ENCODE data around the gene SIAH1.
"Not testable (repeated sequence)": the region's sequence is repeated elsewhere in the genome, so short reads cannot be mapped to it uniquely, and the experiment has no call there.

The SIAH1 gene, protein sequence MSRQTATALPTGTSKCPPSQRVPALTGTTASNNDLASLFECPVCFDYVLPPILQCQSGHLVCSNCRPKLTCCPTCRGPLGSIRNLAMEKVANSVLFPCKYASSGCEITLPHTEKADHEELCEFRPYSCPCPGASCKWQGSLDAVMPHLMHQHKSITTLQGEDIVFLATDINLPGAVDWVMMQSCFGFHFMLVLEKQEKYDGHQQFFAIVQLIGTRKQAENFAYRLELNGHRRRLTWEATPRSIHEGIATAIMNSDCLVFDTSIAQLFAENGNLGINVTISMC

GRCh38 chr16:48385253-48386150 is at the start of gene SIAH1:
TSS of gene SIAH1 (minus strand) at chr16:48385413. CDS start at chr16:48362428, 22,985 bp downstream.
- DNase-seq: peak; percentile 75

- DNase-seq: no peak
These were observed 49.6 kb upstream of the SIAH1 start for GRCh38 chr16:48434653-48435317.

DNA sequence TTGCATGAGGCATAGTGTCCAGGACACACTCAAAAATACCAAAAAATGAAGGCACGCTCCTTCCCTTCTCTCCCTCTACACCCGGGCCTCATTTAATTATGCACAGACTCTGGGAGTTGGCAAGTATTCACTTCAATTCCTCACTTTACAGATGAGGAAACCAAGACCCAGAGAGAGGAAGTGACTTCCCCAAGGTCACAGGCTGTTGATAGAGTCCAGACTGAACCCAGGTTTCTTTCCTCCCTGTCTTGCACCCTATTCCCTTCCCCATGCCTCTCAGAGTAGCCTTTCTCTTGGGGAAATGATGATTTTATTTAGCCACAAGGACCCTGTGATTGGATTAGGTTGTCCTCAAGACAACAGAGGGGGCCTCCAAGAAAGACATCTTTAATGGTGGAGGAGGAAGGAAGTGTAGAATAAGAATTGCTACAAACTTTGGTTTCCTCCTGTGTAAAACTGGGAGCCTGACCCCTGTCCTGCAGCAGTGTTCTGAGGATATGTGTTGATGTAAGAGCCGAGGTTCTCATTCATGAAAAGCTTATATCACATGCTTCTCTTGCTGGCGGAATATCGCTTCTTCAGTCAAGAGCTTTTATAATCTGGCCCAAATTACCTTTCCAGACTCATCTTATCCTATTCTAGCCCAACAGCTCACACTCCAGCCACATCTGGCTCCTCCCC is 48.8 kb upstream of the SIAH1 start:
- no peak for DNase-seq

- no peak for DNase-seq
These were observed 48.1 kb upstream of the SIAH1 start for GRCh38 chr16:48433116-48433849.

DNA sequence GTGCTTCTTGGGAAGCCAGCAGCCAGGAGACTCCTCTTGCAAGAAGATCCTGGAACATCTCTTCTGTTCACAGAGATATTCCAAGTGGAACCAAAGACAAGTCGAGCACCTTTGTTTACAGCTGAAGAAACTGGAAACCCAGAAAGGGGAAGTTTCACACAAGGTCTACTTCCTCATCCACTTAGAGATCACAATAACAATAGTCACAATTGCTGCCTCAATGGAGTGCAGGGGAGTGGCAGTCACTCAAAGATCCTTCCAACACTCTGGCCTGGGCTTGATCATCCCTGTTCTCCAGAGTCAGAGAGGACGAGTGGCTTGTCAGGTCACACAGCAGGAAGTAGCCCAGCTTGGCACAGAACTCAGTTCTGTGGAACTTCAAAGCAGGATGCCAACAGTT is 46.9 kb upstream of the SIAH1 start:
- DNase-seq: no peak

DNA sequence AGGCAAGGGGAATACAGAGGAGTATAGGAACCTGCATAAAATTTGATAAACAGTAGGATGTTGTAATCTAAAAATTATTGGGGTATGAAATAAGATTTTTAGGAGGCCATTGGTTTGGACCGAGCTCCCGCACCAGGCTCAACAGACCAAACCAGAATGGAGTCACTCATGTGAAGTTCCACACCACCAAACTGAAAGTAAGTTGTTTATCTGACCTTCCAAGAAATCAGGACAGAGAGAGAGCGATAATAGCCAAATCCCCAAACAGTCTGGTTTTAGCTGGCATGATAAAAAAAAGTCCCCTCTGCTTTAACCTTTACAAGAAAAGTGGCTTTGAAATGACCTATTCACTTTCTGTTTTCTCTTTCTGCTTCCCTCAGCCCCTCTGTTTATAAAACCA is 45.7 kb upstream of the SIAH1 start:
- DNase-seq: no peak

GRCh38 chr16:48426244-48427141 is 41.3 kb upstream of the SIAH1 start:
- DNase-seq: no peak

DNA sequence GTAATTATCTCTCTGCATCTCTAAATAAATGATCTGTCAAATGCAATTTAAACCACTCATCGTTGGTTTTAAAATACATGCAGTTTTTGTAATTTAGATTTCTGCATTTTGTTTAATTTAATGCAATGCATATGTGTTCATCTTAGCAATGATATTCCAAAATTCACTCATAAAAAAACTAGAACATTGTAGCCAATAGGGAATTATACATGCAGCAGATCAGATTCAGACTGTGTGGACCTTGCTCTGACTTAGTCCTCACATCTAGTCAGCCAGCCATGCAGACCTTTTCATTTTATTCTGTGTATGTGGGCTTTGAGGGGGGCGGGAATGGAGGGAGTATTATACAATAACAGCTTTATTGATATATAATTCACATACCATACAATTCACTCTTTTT is 37.3 kb upstream of the SIAH1 start:
- no peak for DNase-seq

- DNase-seq: no peak
These were observed 36.5 kb upstream of the SIAH1 start for GRCh38 chr16:48421741-48422140.

GRCh38 chr16:48420437-48420836 is 35.2 kb upstream of the SIAH1 start:
- no peak for DNase-seq

DNA sequence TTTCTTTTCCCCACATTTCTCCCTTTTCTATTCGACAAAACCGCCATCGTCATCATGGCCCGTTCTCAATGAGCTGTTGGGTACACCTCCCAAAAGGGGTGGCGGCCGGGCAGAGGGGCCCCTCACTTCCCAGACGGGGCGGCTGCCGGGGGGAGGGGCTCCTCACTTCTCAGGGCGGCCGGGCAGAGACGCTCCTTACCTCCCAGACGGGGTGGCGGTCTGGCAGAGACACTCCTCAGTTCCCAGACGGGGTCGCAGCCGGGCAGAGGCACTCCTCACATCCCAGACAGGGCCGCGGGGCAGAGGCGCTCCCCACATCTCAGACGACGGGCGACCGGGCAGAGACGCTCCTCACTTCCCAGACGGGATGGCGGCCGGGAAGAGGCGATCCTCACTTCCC is 31.4 kb upstream of the SIAH1 start:
- not testable (repeated sequence) for DNase-seq

- no peak for DNase-seq
These were observed 28.1 kb upstream of the SIAH1 start for GRCh38 chr16:48413272-48413671.

- no peak for DNase-seq
These were observed 24.8 kb upstream of the SIAH1 start for GRCh38 chr16:48409839-48410632.

- no peak for DNase-seq
These were observed 23.5 kb upstream of the SIAH1 start for GRCh38 chr16:48408688-48409087.

DNA sequence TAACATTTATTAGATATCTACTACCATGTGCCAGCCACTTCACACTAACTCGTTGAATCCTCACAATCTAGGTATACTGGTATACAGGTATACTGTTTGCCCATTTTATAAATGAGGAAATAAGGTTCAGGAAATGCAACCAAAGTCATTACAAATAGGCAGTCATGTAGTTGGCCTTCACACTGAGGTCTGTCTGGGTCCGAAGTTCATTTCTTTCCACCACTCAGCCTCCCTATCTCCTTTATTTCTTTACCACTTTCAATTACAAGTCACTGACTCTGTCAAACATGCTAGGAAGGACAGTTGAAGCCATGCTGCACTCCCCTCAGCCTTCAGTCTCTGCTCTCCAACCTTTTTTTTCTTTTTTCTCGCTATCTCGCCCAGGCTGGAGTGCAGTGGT is 20.7 kb upstream of the SIAH1 start:
- no peak for DNase-seq

- no peak for DNase-seq
These were observed 19.9 kb upstream of the SIAH1 start for GRCh38 chr16:48405153-48405552.

DNA sequence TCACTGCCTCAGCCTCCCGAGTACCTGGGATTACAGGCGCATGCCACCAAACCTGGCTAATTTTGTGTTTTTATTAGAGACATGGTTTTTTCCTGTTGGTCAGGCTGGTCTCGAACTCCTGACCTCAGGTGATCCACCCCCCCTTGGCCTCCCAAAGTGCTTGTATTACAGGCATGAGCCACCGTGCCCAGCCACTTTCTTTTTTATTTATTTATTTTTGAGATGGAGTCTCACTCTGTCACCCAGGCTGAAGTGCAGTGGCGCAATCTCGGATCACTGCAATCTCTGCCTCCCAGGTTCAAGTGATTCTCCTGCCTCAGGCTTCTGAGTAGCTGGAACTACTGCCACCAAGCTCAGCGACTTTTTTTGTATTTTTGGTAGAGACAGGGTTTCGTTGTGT is 17.3 kb upstream of the SIAH1 start:
- not testable (repeated sequence) for DNase-seq

GRCh38 chr16:48395375-48395774 is 10.2 kb upstream of the SIAH1 start:
- no peak for DNase-seq

GRCh38 chr16:48394355-48394703 is 9.1 kb upstream of the SIAH1 start:
- DNase-seq: no peak
